ENCODE measurements around the gene INAFM1. TPM values are rescaled to one million over a fixed set of nuclear protein-coding genes. Genes with fewer than 3 reads are reported as not detected.

Gene INAFM1
- total and polyA plus RNA-seq, 9 of the 15 experiments (the other 6 are each of a cell fraction or from before 2014, with no cell fraction given) = 0.71 to 30.9 (median 3.1) TPM

- TF ChIP-seq CREB3L1 (IDR thresholded peaks at IDR 0.05; ENCODE audit: borderline replicate concordance, low read depth) (peak; percentile 92; the same call in 1 of the 2 replicates), POLR2A (conservative IDR thresholded peaks at IDR 0.05) (0 out of 2 replicates have a peak, but pooled peaks have one; percentile 7), TAF15 (IDR thresholded peaks at IDR 0.05; ENCODE audit: low read depth, low read length) (no peak), MGA (IDR thresholded peaks at IDR 0.05) (peak; percentile 53; the same call in 1 of the 2 replicates), HMBOX1 (IDR thresholded peaks at IDR 0.05) (peak; percentile 77), KHSRP (IDR thresholded peaks at IDR 0.05) (no peak), RAD21 (CRISPR knock-in tag; conservative IDR thresholded peaks at IDR 0.05 in 1 of 2, IDR thresholded peaks at IDR 0.05 in 1 of 2) (0 out of 4 replicates have a peak, but pooled peaks of 1 of the 2 experiments have one; percentile 7), NRF1 (conservative IDR thresholded peaks at IDR 0.05 in 1 of 2, IDR thresholded peaks at IDR 0.05 in 1 of 2) (peak; percentile 63 to 70), EGR1 (conservative IDR thresholded peaks at IDR 0.05) (peak; percentile 61; the same call in 1 of the 2 replicates), MLLT1 (IDR thresholded peaks at IDR 0.05) (peak; percentile 8 to 40; a peak in 1 of 4 replicates), FOXJ2 (tag; IDR thresholded peaks at IDR 0.05) (0 out of 2 replicates have a peak, but pooled peaks have one; percentile 5)
Observed at GRCh38 chr19:47272448-47273312, 2.0 kb upstream of the INAFM1 start (continued).

Data from K562 (cell line).